GM18951 (cell line): ENCODE measurements around the gene CRISPLD2.
"Not testable (repeated sequence)": the region's sequence is repeated elsewhere in the genome, so short reads cannot be mapped to it uniquely, and the experiment has no call there.

Experiments used
- POLR2A ChIP-seq: IDR thresholded peaks from 4 replicates; pipeline ENCODE4 v1.6.1; 2011; ENCODE audit warnings: mild to moderate bottlenecking; ENCODE audit not compliant: insufficient read length, insufficient read depth; ENCODE audit errors: extremely low read depth
- in situ Hi-C: fragments of 300-500 bp; cut with MboI; formaldehyde crosslinking; loops from one replicate; pipeline ENCODE4 v1.12.0; 2022; ENCODE audit warnings: low sequenced_read_pairs, mixed read lengths, inconsistent platforms; ENCODE audit not compliant: unreplicated experiment

CRISPLD2 gene

GRCh38 chr16:84853534-84853933, 33.7 kb downstream of the CRISPLD2 start:
- in situ Hi-C loops = no loop called here
- no peak for TF ChIP-seq POLR2A

GRCh38 chr16:84854759-84855158, 35.0 kb downstream of the CRISPLD2 start:
- no peak for TF ChIP-seq POLR2A
- in situ Hi-C loops = no loop called here

GRCh38 chr16:84855435-84856202, 35.8 kb downstream of the CRISPLD2 start:
- in situ Hi-C loops = not testable (repeated sequence)

GRCh38 chr16:84856203-84856581, 36.4 kb downstream of the CRISPLD2 start:
- in situ Hi-C loops = not testable (repeated sequence)

GRCh38 chr16:84856811-84857210, 37.0 kb downstream of the CRISPLD2 start:
- in situ Hi-C loops = not testable (repeated sequence)

- in situ Hi-C loops = no loop called here
- no peak for TF ChIP-seq POLR2A
Observed at GRCh38 chr16:84859681-84860080, 39.9 kb downstream of the CRISPLD2 start.

GRCh38 chr16:84860383-84860782, 40.6 kb downstream of the CRISPLD2 start:
- TF ChIP-seq POLR2A = no peak
- in situ Hi-C loops = no loop called here

GRCh38 chr16:84861671-84862070, 41.9 kb downstream of the CRISPLD2 start:
- in situ Hi-C loops = no loop called here

GRCh38 chr16:84862804-84863480, 43.2 kb downstream of the CRISPLD2 start:
- in situ Hi-C loops = no loop called here
- no peak for TF ChIP-seq POLR2A

More at GRCh38 chr16:84861671-84862070, 41.9 kb downstream of the CRISPLD2 start:
- no peak for TF ChIP-seq POLR2A

- no peak for TF ChIP-seq POLR2A
- in situ Hi-C loops = no loop called here
Observed at GRCh38 chr16:84863481-84863814, 43.7 kb downstream of the CRISPLD2 start.

GRCh38 chr16:84864326-84864955, 44.7 kb downstream of the CRISPLD2 start:
- no peak for TF ChIP-seq POLR2A
- in situ Hi-C loops = no loop called here

- in situ Hi-C loops = no loop called here
- TF ChIP-seq POLR2A = no peak
Observed at GRCh38 chr16:84867696-84868095, 47.9 kb downstream of the CRISPLD2 start.

GRCh38 chr16:84868328-84868727, 48.5 kb downstream of the CRISPLD2 start:
- TF ChIP-seq POLR2A = no peak

GRCh38 chr16:84868829-84869472, 49.2 kb downstream of the CRISPLD2 start:
- TF ChIP-seq POLR2A = no peak

More at GRCh38 chr16:84868328-84868727, 48.5 kb downstream of the CRISPLD2 start:
- in situ Hi-C loops = no loop called here

GRCh38 chr16:84869473-84869845, 49.7 kb downstream of the CRISPLD2 start:
- TF ChIP-seq POLR2A = no peak
- in situ Hi-C loops = no loop called here

More at GRCh38 chr16:84868829-84869472, 49.2 kb downstream of the CRISPLD2 start:
- in situ Hi-C loops = no loop called here

GRCh38 chr16:84872971-84873370, 53.2 kb downstream of the CRISPLD2 start:
- in situ Hi-C loops = not testable (repeated sequence)
